ENCODE results near the gene DNAJC24. TPM values are rescaled to one million over a fixed set of nuclear protein-coding genes. Genes with fewer than 3 reads are reported as not detected.

Gene DNAJC24
- total RNA-seq, 2 donors from 2014 or later, result 8.8 to 23.2 TPM

DNA sequence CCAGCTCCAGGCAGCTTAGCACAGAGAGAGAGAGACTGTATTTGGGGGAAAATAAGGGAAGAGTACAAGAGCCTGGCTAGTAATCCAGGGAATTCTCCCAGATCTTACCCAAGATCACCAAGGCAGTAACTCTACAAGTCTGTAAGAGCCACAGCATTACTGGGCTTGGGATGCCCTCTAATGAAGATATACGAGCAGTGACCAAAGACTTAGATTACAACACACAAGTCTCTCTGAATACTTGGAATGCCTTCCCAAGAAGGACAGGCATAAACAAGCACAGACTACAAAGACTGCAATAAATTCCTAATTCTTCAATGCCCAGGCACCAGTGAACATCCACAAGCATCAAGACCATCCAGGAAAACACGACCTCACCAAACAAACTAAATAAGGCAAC, 17.7 kb downstream of the DNAJC24 start:
- no peak for TF ChIP-seq POLR2AphosphoS5 (IDR thresholded peaks at IDR 0.05)
- TF ChIP-seq, protein P1, sequence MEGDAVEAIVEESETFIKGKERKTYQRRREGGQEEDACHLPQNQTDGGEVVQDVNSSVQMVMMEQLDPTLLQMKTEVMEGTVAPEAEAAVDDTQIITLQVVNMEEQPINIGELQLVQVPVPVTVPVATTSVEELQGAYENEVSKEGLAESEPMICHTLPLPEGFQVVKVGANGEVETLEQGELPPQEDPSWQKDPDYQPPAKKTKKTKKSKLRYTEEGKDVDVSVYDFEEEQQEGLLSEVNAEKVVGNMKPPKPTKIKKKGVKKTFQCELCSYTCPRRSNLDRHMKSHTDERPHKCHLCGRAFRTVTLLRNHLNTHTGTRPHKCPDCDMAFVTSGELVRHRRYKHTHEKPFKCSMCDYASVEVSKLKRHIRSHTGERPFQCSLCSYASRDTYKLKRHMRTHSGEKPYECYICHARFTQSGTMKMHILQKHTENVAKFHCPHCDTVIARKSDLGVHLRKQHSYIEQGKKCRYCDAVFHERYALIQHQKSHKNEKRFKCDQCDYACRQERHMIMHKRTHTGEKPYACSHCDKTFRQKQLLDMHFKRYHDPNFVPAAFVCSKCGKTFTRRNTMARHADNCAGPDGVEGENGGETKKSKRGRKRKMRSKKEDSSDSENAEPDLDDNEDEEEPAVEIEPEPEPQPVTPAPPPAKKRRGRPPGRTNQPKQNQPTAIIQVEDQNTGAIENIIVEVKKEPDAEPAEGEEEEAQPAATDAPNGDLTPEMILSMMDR (IDR thresholded peaks at IDR 0.05), result no peak
- TF ChIP-seq POLR2A (IDR thresholded peaks at IDR 0.05), result no peak
- no peak overlapping the region for H3K27ac ChIP-seq
- H3K9me3 ChIP-seq, result no peaks in the 10 kb centered on the region
- no peak overlapping the region for H3K4me3 ChIP-seq
- no peak for DNase-seq (ENCODE audit: low spot score)
- 57% methylated on average over 2 of the region's 2 CpGs for WGBS
- intact Hi-C loops (cut with DNase I), result no loop called here
- no peaks in the 10 kb centered on the region for H3K36me3 ChIP-seq
- H3K27me3 ChIP-seq (replicated peaks; ENCODE audit: insufficient read depth), result no peaks in the 10 kb centered on the region
- H3K4me1 ChIP-seq (replicated peaks), result no peaks in the 10 kb centered on the region

DNA sequence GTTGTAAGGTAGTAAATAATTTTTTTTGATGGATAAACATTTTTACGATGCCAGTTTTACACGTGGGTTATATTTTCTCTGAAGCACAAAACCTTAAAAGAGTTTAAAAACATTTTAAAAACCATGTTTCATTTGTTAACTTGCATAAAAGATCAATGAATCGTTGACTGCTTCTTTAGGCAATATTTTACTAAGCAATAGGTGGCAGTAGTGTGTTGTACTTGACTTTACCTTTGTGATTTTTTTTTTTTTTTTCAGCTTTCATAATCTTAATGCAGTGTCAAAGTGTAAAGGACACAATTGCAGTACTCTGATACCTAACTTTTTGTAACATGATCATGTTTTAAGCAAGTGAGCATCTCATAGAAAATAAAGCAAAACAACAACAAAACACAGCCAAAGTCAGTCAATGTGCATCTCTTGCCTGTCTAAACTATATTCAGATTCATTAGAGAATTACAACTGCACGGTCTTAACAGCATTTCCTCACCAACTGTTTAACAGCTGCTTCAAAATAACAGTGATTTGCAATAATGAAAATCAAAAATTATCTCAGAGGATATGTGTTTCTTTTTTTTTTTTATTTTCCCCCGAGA, 27.7 kb downstream of the DNAJC24 start:
- no peak overlapping the region for H3K4me3 ChIP-seq
- intact Hi-C loops (cut with DNase I), result loop anchor here (10.0 kb wide), 1 partner anchor 777 kb away; no protein-coding TSS in a partner anchor
- WGBS, result 57% methylated on average over 5 of the region's 5 CpGs
- H3K27ac ChIP-seq, result no peak overlapping the region
- no peaks in the 10 kb centered on the region for H3K36me3 ChIP-seq
- H3K4me1 ChIP-seq (replicated peaks), result no peaks in the 10 kb centered on the region
- TF ChIP-seq, protein P1 (IDR thresholded peaks at IDR 0.05), result peak in 3 of 4 experiments; percentile 34 to 47 (median 39)
- TF ChIP-seq POLR2AphosphoS5 (IDR thresholded peaks at IDR 0.05), result no peak
- no peaks in the 10 kb centered on the region for H3K27me3 ChIP-seq (replicated peaks; ENCODE audit: insufficient read depth)
- DNase-seq (ENCODE audit: low spot score), result no peak
- no peaks in the 10 kb centered on the region for H3K9me3 ChIP-seq

DNA sequence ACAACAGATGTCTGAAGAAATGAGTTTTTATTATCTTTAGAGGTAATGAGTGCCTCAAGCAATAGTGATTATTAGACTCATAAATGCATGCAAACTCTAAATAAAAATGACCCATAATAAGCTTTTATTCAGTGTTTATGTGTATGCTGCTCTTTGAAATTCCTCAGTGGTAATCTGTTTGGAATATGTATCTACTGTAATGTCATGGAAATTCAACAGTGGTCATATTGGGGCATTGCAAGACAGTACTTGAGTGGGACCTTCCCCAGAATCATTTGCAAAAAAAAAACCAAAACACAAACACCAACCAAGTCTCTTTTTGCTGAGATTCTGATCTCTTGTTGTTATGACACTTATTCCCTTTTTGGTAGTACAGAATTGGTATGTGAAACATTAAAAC, 35.0 kb downstream of the DNAJC24 start:
- DNase-seq (ENCODE audit: low spot score), result no peak
- Histone ChIP-seq H3K9me3 (no peaks in the 10 kb centered on the region), H3K36me3 (no peaks in the 10 kb centered on the region), H3K4me1 (replicated peaks) (no peaks in the 10 kb centered on the region), H3K27ac (no peak overlapping the region), H3K4me3 (no peak overlapping the region), H3K27me3 (replicated peaks; ENCODE audit: insufficient read depth) (no peaks in the 10 kb centered on the region)
- TF ChIP-seq POLR2AphosphoS5 (IDR thresholded peaks at IDR 0.05) (no peak), POLR2A (IDR thresholded peaks at IDR 0.05) (no peak)
- TF ChIP-seq, protein P1 (IDR thresholded peaks at IDR 0.05), result no peak
- intact Hi-C loops (cut with DNase I), result no loop called here

DNA sequence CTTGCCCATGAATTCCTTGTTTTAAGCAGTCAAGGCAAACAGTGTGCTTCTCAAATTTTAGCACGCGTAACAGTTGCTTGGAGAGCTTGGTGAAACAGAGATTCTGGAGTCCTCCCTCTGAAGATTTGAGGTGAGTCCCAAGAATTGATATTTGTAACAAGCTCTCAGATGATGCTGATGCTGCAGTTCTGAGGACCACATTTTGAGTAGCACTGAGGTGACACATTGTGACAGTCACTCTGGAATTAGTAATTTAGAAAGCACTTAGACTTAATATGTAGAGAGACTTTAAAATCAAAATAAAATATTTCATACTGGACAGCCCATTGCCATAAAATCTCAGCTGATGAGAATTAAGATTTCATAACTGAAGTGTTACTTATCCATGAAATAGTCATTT, 38.5 kb downstream of the DNAJC24 start:
- no peak overlapping the region for H3K27ac ChIP-seq
- no peaks in the 10 kb centered on the region for H3K4me1 ChIP-seq (replicated peaks)
- H3K36me3 ChIP-seq, result no peaks in the 10 kb centered on the region
- intact Hi-C loops (cut with DNase I), result no loop called here
- no peaks in the 10 kb centered on the region for H3K9me3 ChIP-seq
- no peak overlapping the region for H3K4me3 ChIP-seq
- TF ChIP-seq POLR2AphosphoS5 (IDR thresholded peaks at IDR 0.05) (no peak), POLR2A (IDR thresholded peaks at IDR 0.05) (no peak)
- TF ChIP-seq, protein P1 (IDR thresholded peaks at IDR 0.05), result no peak
- H3K27me3 ChIP-seq (replicated peaks; ENCODE audit: insufficient read depth), result no peaks in the 10 kb centered on the region
- 98% methylated on average over 2 of the region's 2 CpGs for WGBS
- no peak for DNase-seq (ENCODE audit: low spot score)

DNA sequence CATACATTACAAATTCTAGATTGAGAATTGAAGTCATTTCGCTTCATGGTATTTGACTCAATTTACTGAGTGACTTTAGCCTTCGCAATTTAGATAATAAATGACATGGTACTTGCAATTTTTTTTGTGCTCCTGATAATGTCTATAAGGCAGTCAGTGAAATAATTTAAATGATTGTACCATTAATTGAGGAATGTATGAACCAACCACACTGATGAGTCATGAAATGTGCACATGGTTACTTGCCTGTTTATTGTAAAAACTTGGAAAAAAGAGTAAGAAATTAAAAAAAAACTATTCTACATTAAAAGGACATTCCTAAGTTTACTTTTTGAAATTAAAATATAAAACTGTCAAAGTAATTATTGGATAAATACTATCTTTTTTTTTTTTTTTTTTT, 43.3 kb downstream of the DNAJC24 start:
- TF ChIP-seq POLR2A (IDR thresholded peaks at IDR 0.05) (no peak), POLR2AphosphoS5 (IDR thresholded peaks at IDR 0.05) (no peak)
- TF ChIP-seq, protein P1 (IDR thresholded peaks at IDR 0.05), result no peak
- Histone ChIP-seq H3K27ac (no peak overlapping the region), H3K4me3 (no peak overlapping the region), H3K27me3 (replicated peaks; ENCODE audit: insufficient read depth) (no peaks in the 10 kb centered on the region), H3K36me3 (no peaks in the 10 kb centered on the region), H3K4me1 (replicated peaks) (no peaks in the 10 kb centered on the region), H3K9me3 (no peaks in the 10 kb centered on the region)
- DNase-seq (ENCODE audit: low spot score), result no peak
- intact Hi-C loops (cut with DNase I), result no loop called here
- over 99% methylated on average over 2 of the region's 2 CpGs for WGBS

Data from prostate gland (tissue), 2 donors.